ENCODE results near the gene NUDT14. TPM values are rescaled to one million over a fixed set of nuclear protein-coding genes. Genes with fewer than 3 reads are reported as not detected.

Gene NUDT14
- total RNA-seq, 4 donors from 2014 or later = 0.66 to 2.7 (median 1.8) TPM

- H3K4me1 ChIP-seq = peaks cover 0 to 66% (median 25%) of the 10 kb centered on the region in 4 donors
- no peaks in the 10 kb centered on the region for H3K9me3 ChIP-seq
- H3K4me3 ChIP-seq = no peak overlapping the region
- 42 to 53% methylated on average over 19 to 24 of the region's 24 CpGs for WGBS, 2 donors
- DNase-seq (ENCODE audit: low spot score in 2 of 2) = no peak
- H3K36me3 ChIP-seq = peaks cover 0 to 12% (median 0%) of the 10 kb centered on the region in 3 donors
- H3K27me3 ChIP-seq = peaks cover 0 to 35% of the 10 kb centered on the region in 2 donors
- TF ChIP-seq CTCF (IDR thresholded peaks at IDR 0.05) (no peak), POLR2A (IDR thresholded peaks at IDR 0.05) (no peak), EP300 (IDR thresholded peaks at IDR 0.05) (peak in 1 of 2 donors; percentile 58)
- peak overlapping the region in 1 of 4 donors; percentile 55 for H3K27ac ChIP-seq
These were observed 23.3 kb upstream of the NUDT14 start for GRCh38 chr14:105204206-105204930.

GRCh38 chr14:105203701-105204100 lies 22.6 kb upstream of the NUDT14 start:
- Histone ChIP-seq H3K27ac (peak overlapping the region in 1 of 4 donors; percentile 47), H3K27me3 (peaks cover 0 to 42% of the 10 kb centered on the region in 2 donors), H3K36me3 (peaks cover 0 to 5% (median 0%) of the 10 kb centered on the region in 3 donors), H3K4me1 (peaks cover 0 to 66% (median 25%) of the 10 kb centered on the region in 4 donors), H3K4me3 (no peak overlapping the region), H3K9me3 (no peaks in the 10 kb centered on the region)
- DNase-seq (ENCODE audit: low spot score in 2 of 2) = no peak
- TF ChIP-seq EP300 (IDR thresholded peaks at IDR 0.05) (no peak), CTCF (IDR thresholded peaks at IDR 0.05) (no peak), POLR2A (IDR thresholded peaks at IDR 0.05) (no peak)
- WGBS, 2 donors = 64 to 100% methylated on average over 1 to 5 of the region's 6 CpGs

- Histone ChIP-seq H3K4me3 (no peak overlapping the region), H3K4me1 (peaks cover 0 to 69% (median 25%) of the 10 kb centered on the region in 4 donors), H3K9me3 (no peaks in the 10 kb centered on the region), H3K27me3 (peaks cover 0 to 48% of the 10 kb centered on the region in 2 donors), H3K36me3 (no peaks in the 10 kb centered on the region), H3K27ac (no peak overlapping the region)
- no peak for TF ChIP-seq POLR2A (IDR thresholded peaks at IDR 0.05)
- TF ChIP-seq EP300 (IDR thresholded peaks at IDR 0.05) = no peak
- TF ChIP-seq CTCF (IDR thresholded peaks at IDR 0.05) = peak; percentile 90 to 97 (median 93)
- DNase-seq (ENCODE audit: low spot score in 2 of 2) = peak; percentile 67 to 79
- WGBS, 2 donors = 0 to 6% methylated on average over 13 to 15 of the region's 18 CpGs
These were observed 22.0 kb upstream of the NUDT14 start for GRCh38 chr14:105203057-105203531.

GRCh38 chr14:105201925-105202513 lies 20.9 kb upstream of the NUDT14 start:
- peaks cover 0 to 59% of the 10 kb centered on the region in 2 donors for H3K27me3 ChIP-seq
- peaks cover 0 to 75% (median 28%) of the 10 kb centered on the region in 4 donors for H3K4me1 ChIP-seq
- DNase-seq (ENCODE audit: low spot score in 2 of 2) = no peak
- H3K9me3 ChIP-seq = no peaks in the 10 kb centered on the region
- no peak overlapping the region for H3K27ac ChIP-seq
- no peak for TF ChIP-seq EP300 (IDR thresholded peaks at IDR 0.05)
- no peak for TF ChIP-seq CTCF (IDR thresholded peaks at IDR 0.05)
- no peak for TF ChIP-seq POLR2A (IDR thresholded peaks at IDR 0.05)
- 45 to 48% methylated on average over 18 to 19 of the region's 20 CpGs for WGBS, 2 donors
- no peaks in the 10 kb centered on the region for H3K36me3 ChIP-seq
- no peak overlapping the region for H3K4me3 ChIP-seq

Measured in tibial nerve (tissue), 4 donors.